ENCODE measurements around the gene PFDN4. TPM values are rescaled to one million over a fixed set of nuclear protein-coding genes. Genes with fewer than 3 reads are reported as not detected.

Gene PFDN4, protein sequence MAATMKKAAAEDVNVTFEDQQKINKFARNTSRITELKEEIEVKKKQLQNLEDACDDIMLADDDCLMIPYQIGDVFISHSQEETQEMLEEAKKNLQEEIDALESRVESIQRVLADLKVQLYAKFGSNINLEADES
- 10 to 100 TPM; 31.6 to 37.1 (median 35.1) TPM for total RNA-seq (2021; fragmentation: NEBNext Ultra II Directional; extraction: Animal tissue kit (Norgen Biotek cat#: 25700))
- long read RNA-seq, transcript PFDN4-201 (4 exons, 1,462 nt) = major isoform, 61 of 71 reads
- long read RNA-seq, partial matches to known transcripts = 8 of 71 reads
- long read RNA-seq, other reads (novel, unspliced or antisense) = 2 of 71 reads

DNA sequence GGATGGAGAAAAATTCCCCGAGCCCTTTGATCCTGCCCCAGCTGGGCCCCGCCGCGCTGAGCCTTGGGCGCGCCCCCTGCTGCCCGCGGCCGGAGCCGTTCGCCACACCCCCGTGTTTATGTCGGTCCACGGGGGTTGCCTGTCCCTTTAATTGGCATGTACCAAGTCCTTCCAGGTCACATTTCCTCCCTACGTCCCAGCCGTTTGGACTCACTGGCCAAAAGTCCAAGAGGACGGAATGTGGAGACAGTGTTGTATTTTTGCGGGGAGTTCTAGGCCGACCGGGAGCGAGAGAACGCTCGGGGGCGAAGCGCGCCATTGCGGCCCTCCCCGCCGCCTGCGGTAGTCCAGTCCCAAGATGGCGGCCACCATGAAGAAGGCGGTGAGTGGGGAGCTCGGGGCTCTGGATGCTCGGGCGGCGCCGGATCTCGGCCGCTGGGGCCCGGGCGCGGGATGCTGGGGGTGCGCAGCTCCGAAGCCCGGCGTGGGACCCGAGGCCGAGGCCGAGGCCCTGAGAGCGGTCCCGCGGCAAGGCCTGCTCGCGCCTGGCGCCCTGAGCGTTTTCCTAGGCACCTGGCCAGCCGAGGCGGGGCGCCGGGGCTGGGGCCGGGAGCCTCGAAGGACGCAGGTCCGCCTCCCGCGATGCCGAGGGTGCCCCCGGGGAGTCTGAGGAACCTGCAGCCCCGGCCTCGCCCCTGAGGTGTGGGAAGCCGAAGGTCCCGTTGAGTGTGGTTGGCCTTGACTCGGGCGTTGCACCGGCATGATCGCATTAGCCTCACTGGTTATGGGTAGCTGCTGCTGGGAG is at the start of gene PFDN4:
TSS of gene PFDN4 (plus strand) at position 345 of the 805 bp plus-strand sequence. CDS start at position 359, 14 bp downstream.
- peak; percentile 73 for DNase-seq
- peaks cover 45% of the 10 kb centered on the region for H3K4me1 Mint-ChIP-seq (ENCODE audit: low read depth)

DNA sequence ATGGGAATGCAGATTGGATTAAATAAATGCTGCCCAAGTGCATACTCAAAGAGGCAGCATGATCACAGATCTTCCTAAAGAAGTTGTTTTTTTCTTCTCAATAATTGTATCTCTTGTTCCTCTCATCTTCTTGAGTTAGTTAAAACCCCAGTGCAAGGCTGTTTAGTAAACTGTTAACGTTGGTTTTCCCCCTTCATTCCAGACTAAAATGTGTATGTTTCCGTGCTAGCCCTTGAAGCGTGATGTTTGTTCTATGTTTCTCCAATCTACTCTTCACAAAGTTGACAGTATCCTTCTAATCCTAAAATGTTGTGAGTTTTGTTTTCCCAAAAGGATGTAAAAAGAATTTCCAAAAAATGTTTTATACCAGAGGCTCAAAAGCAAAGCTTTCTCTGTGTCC is 49.7 kb upstream of the PFDN4 start:
- Mint-ChIP-seq H3K9me3 (no peaks in the 10 kb centered on the region), H3K36me3 (ENCODE audit: low read depth) (no peaks in the 10 kb centered on the region), H3K27ac (no peak overlapping the region), H3K4me1 (ENCODE audit: low read depth) (no peaks in the 10 kb centered on the region), H3K4me3 (no peak overlapping the region), H3K27me3 (ENCODE audit: insufficient read depth) (peaks cover 6% of the 10 kb centered on the region; the same call in 1 of the 2 replicates)
- DNase-seq = no peak
- TF ChIP-seq, protein P1, sequence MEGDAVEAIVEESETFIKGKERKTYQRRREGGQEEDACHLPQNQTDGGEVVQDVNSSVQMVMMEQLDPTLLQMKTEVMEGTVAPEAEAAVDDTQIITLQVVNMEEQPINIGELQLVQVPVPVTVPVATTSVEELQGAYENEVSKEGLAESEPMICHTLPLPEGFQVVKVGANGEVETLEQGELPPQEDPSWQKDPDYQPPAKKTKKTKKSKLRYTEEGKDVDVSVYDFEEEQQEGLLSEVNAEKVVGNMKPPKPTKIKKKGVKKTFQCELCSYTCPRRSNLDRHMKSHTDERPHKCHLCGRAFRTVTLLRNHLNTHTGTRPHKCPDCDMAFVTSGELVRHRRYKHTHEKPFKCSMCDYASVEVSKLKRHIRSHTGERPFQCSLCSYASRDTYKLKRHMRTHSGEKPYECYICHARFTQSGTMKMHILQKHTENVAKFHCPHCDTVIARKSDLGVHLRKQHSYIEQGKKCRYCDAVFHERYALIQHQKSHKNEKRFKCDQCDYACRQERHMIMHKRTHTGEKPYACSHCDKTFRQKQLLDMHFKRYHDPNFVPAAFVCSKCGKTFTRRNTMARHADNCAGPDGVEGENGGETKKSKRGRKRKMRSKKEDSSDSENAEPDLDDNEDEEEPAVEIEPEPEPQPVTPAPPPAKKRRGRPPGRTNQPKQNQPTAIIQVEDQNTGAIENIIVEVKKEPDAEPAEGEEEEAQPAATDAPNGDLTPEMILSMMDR (IDR thresholded peaks at IDR 0.05) = no peak

More for the DNA sequence above, at the start of gene PFDN4:
- Mint-ChIP-seq H3K27me3 (ENCODE audit: insufficient read depth) (peaks cover 4% of the 10 kb centered on the region; the same call in 1 of the 2 replicates), H3K27ac (peak within 1 kb of the TSS; percentile 100), H3K4me3 (peak within 1 kb of the TSS; percentile 95), H3K36me3 (ENCODE audit: low read depth) (peaks cover 6% of the 10 kb centered on the region; the same call in 1 of the 2 replicates), H3K9me3 (no peaks in the 10 kb centered on the region)
- TF ChIP-seq, protein P1 (IDR thresholded peaks at IDR 0.05) = peak; percentile 91

DNA sequence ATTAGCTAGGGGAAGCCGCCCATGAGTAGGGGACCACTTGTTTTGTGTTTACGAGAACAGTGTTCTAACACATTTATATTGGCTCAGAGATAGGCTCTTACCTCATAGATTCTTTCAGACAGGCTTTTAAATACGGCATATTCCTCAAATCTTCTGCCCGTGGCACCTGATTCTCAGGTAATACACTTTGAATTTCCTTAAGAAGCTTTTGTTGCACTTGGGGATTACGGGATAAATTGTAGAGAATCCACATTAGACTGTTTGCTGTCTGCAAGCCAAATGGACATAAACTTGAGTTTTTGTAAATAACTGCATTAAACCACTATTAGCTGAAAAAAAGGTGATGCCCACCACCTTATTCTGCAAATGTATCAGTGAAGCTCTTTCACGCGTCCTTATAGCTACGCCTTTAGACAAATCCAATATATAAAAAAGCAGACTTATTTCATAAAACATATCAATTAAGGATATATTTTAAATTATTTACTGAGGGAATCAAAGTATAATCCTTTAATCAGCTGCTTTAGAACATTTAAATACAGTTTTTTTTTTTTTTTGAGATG is 49.0 kb upstream of the PFDN4 start:
- Mint-ChIP-seq H3K9me3 (no peaks in the 10 kb centered on the region), H3K27me3 (ENCODE audit: insufficient read depth) (peaks cover 6% of the 10 kb centered on the region; the same call in 1 of the 2 replicates), H3K36me3 (ENCODE audit: low read depth) (no peaks in the 10 kb centered on the region), H3K4me1 (ENCODE audit: low read depth) (no peaks in the 10 kb centered on the region), H3K4me3 (no peak overlapping the region), H3K27ac (no peak overlapping the region)
- no peak for DNase-seq
- TF ChIP-seq, protein P1 (IDR thresholded peaks at IDR 0.05) = no peak

DNA sequence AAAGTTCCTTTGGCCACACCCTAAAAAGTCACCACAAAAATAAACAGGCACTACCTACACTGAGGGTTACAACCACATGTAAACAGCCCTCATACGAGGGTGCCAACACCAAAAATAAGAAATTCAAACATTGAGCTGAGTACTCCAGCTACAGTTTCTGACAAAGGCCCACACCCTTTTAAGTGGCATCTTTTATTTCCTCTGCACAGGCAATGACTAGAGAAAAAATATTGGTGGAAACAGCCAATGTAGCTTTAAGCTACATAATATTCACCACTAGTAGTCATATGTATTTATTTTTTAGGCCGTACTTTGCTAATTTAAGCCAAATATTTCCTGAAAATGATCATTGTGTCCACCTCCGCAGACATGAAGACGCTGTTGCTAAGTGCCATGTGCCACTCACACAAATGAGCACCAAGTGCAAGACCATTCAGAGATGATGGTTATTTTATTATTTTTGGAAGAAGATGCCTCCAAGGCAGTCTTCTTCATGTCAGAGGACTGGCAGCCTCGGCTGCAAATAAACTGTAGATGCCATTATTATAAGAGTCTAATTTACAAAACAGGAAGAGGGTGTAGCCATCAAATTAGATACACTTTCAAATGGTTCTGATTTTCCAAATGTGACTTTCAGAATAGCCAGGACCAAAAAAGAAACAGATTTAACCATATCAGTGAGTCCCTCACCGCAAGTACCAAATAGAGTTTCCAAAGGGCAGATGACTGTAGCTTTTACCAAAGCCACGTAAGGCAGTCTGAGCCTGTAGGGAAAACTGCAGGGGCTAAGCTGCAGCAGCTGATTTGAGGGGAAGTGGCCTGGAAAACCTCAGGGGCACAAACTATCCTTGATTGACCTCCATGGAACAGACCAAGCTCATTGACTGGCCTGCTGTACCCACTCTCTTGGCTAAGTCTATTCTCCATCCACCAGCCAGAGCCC is 47.6 kb upstream of the PFDN4 start:
- TF ChIP-seq, protein P1 (IDR thresholded peaks at IDR 0.05) = no peak
- Mint-ChIP-seq H3K4me1 (ENCODE audit: low read depth) (no peaks in the 10 kb centered on the region), H3K27ac (no peak overlapping the region), H3K4me3 (no peak overlapping the region), H3K27me3 (ENCODE audit: insufficient read depth) (peaks cover 6% of the 10 kb centered on the region; the same call in 1 of the 2 replicates), H3K9me3 (no peaks in the 10 kb centered on the region), H3K36me3 (ENCODE audit: low read depth) (no peaks in the 10 kb centered on the region)
- no peak for DNase-seq
